GM21576 (cell line): ENCODE measurements around the gene KDM3A.

Experiments used
- ATAC-seq: cut with Tn5 transposase; IDR thresholded peaks from one replicate; pipeline ENCODE4 v1.9.1; 2021; ENCODE audit warnings: mild to moderate bottlenecking, moderate library complexity; ENCODE audit not compliant: unreplicated experiment

KDM3A gene

GRCh38 chr2:86512034-86512433 is 70.9 kb downstream of the KDM3A start:
- no peak for ATAC-seq

- no peak for ATAC-seq
Measured at GRCh38 chr2:86512892-86513291, 71.7 kb downstream of the KDM3A start.

GRCh38 chr2:86513948-86514660 is 72.9 kb downstream of the KDM3A start:
- no peak for ATAC-seq

- no peak for ATAC-seq
Measured at GRCh38 chr2:86518481-86518880, 77.3 kb downstream of the KDM3A start.

- no peak for ATAC-seq
Measured at GRCh38 chr2:86519349-86519748, 78.2 kb downstream of the KDM3A start.

- ATAC-seq: no peak
Measured at GRCh38 chr2:86520153-86520552, 79.0 kb downstream of the KDM3A start.

GRCh38 chr2:86521922-86522321 is 80.8 kb downstream of the KDM3A start:
- ATAC-seq: no peak

GRCh38 chr2:86522711-86523110 is 81.5 kb downstream of the KDM3A start:
- no peak for ATAC-seq

GRCh38 chr2:86523491-86523890 is 82.3 kb downstream of the KDM3A start:
- ATAC-seq: no peak

- no peak for ATAC-seq
Measured at GRCh38 chr2:86525421-86526340, 84.5 kb downstream of the KDM3A start.

GRCh38 chr2:86533589-86533988 is 92.4 kb downstream of the KDM3A start:
- no peak for ATAC-seq

GRCh38 chr2:86541334-86541733 is 100.2 kb downstream of the KDM3A start:
- no peak for ATAC-seq
